Caki2 (cell line): Measurements from ENCODE around the gene FOXO3. TPM values are rescaled to one million over a fixed set of nuclear protein-coding genes. Genes with fewer than 3 reads are reported as not detected.
A peak's percentile ranks its signal among the peaks of the same experiment; 100 is the strongest.
"Not testable (repeated sequence)": the region's sequence is repeated elsewhere in the genome, so short reads cannot be mapped to it uniquely, and the experiment has no call there.

ENCODE experiments used
- DNase-seq: peaks from one replicate; pipeline ENCODE4 v3.0.0-alpha.2; 2015; ENCODE audit warnings: low read depth
- in situ Hi-C: cut with HindIII; loops from 2 replicates; pipeline ENCODE4 v1.10.0; 2016; ENCODE audit warnings: low sequenced_read_pairs, low pct_unique_long_range_greater_than_20kb, mixed read lengths
- total RNA-seq: library from RNA; depleted of rRNA; stranded (reverse); fragments of >200 nt; shearing (Covaris generic); gene quantifications from 2 replicates; pipeline ENCODE4 v1.2.3, GENCODE V29; 2014; ENCODE audit warnings: low replicate concordance; rRNA removed

Gene FOXO3
- 8.8 and 10.0 TPM in 2 replicates for total RNA-seq

DNA sequence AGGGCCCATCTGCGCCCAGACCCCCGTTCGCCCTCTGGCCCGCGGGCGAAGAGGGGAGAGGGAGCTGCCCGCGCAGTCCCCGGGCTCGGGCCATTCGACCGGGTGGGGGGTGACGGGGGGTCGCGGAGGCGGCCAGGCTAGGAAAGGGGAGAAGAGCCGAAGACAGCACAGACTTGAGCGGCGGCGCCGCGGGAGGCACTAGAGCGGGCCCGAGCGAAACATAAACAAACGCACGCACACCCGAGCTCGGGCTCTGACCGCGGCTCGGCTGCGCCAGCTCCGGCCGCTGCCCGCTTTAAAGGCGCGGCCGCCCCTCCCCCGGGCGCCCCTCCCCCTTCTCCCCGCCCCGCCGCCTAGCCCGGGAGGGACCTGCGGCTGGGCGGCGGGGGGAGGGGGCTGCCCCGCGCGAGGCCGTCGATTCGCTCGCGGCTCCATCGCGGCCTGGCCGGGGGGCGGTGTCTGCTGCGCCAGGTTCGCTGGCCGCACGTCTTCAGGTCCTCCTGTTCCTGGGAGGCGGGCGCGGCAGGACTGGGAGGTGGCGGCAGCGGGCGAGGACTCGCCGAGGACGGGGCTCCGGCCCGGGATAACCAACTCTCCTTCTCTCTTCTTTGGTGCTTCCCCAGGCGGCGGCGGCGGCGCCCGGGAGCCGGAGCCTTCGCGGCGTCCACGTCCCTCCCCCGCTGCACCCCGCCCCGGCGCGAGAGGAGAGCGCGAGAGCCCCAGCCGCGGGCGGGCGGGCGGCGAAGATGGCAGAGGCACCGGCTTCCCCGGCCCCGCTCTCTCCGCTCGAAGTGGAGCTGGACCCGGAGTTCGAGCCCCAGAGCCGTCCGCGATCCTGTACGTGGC, at the start of gene FOXO3:
TSS of gene FOXO3 (plus strand) at position 455 of the 846 bp plus-strand sequence. CDS start at position 747, 292 bp downstream.
- in situ Hi-C loops = no loop called here
- peak; percentile 85 for DNase-seq

DNA sequence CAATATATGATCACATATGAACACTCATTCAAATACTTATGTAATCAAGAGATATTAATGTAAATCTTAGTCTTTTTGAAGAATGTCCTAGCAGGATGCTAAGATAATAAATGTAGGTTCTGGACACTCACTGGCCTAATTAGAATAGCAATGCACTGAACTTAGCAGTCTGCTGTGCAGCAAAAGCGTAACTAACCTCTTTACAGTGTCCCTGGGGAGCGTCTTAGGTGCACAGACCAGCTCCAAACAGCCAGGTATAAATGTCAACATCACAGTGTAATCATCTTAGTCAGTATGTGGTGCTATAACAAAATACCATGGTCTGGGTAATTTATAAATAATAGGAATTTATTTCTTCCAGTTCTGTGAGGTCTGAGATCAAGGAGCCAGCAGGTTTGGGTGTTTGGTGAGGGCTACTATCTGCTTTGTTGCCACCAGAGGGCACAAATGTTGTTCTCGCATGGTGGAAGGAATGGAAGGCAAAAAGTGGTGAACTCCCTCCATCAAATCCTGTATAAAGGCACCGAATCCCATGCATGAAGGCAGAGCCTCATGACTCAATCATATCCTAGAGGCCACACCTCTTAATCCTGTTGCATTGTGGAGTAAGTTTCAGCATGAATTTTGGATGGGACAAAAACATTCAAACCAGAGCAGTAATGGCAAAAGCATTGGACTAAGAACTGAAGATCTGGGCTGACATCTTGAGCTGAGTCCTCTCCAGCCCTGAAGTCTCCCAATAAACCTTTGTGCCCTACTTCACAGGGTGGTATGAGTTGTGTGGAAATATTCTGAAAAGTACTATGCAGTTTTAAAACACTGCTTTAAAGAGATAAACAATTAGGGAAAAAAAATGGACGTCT, 41.8 kb upstream of the FOXO3 start:
- in situ Hi-C loops = no loop called here
- peak; percentile 15 for DNase-seq

DNA sequence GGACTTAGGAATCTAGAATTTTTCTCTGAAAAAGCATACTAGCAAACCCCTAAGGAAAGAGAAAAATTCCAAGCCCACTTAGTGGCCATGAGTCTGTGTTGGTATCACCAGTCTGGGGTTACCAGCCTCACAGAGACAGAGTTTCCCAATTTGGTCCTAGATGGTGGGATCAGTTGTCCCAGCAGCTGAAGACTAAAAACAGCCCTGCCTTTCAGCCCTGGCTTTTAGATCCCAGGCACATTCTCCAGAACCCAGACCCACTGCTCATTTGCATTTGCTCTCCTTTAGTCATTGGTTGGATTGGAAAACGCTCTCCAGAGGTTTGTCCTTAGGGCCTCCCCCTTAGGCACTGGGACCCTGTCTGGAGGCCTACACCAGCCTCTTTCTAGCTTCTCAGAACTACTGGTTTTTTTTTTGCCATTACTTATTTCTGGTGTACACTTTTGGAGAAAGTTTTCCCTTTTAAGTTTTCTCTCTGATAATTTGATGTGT, 39.1 kb upstream of the FOXO3 start:
- in situ Hi-C loops = no loop called here
- no peak for DNase-seq

DNA sequence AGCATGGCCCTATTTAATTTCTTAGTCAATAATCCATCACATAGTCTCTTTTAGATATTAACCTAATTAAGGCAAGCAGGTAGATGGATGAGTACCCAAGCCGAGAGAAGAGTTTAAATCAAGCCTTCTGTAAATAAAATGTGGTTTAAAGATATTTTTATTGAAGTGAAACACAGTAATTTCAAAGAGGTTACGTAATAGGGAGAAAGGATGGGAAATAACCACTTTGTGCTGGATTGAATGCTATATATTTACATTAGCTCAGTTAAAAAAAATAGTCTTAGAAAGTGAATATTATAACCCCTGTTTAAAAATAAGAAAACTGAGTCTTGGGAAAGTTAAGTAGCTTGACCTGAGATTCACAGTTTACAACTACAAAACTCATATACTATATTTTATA, 37.0 kb upstream of the FOXO3 start:
- in situ Hi-C loops = no loop called here
- no peak for DNase-seq

DNA sequence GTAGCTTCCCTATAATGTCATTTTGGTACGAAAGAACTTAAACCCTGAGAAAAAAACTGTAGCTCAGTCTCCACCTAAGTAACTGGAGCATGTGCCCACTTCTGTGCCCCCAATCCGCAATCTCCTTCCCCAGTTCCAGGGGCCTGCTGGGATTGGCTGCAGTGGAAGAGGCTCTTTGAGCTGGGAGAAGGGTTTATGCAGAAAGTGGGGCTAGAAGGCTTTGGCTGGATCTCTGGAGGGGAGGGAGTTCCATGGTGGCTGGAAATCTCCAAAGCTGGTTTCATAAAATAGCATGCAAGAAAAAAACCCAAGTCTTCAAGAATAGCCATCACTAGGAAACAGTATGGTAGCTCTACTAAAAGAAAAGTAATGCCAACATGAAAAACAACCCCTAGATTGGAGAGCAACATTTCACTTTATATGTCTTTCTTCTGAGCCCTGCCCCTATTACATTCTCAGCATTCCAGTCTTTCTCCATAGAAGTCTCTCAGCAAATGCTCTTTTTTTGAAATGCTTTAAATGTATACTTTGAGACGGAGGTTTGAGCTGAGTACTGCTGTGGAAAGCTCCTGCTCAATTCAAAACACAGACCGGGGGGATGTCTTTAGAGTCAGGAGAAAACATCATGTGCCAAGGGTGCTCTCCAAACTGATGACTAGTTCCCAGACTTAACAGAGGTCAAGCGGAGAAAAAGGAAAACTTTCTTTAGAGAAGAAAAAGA, 36.0 kb upstream of the FOXO3 start:
- no peak for DNase-seq
- in situ Hi-C loops = no loop called here

DNA sequence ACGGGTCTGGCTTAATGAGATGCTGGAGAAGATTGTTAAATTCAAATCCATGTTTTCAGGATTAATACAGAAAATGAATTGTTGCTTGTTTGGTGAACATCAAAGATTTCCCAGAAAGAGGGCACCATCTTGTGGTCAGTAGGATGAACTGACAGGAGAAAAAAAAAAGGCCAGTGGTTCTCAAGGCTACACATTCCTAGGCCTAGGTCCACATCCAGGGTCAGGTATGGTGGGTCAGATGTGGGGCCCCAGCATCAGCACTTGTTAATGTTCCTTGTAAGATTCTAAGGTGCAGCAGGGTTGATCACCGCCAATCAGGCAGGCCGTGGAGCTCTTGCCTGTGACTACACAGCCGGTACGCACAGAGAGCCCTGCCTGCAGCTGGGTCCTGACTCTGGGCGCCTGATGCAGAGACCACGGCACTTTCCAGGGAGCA, 34.0 kb upstream of the FOXO3 start:
- peak; percentile 25 for DNase-seq
- in situ Hi-C loops = no loop called here

DNA sequence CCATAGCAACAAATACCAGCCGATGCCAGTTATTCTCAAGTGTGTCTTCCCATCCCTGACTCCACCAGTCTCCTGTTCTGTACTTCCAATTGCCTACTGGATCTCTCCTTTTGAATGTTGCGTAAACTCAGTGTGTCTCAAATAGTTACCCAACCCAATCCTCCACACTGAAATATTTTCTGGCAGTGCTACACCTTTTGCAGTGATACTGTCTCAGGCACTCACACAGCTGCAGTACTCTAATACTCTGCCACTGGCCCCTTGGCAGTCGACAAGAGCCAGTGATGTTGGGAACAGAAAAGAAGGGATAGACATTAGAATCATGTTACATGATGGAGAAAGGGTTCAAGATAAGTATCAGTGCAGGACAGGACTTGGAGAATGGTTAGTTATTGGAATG, 31.8 kb upstream of the FOXO3 start:
- in situ Hi-C loops = no loop called here
- DNase-seq = no peak

DNA sequence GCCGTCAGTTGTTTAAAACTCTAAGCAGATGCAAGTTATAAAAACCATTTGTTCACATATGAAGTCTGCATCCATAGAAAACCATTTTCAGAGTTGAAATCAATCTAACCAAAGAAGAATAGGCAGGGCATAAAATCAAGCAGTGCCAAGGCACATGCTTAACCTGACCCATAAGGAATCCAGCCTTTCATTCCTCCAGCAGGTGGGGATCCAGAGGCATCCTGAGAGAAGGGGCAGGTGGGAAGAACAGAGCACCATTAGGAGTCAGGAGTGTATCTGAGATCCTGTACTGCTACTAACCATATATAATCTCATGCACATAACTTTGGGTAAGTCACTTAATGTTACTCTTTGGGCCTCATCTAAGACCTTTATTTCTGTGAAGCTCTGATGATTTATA, 29.4 kb upstream of the FOXO3 start:
- no peak for DNase-seq
- in situ Hi-C loops = no loop called here

DNA sequence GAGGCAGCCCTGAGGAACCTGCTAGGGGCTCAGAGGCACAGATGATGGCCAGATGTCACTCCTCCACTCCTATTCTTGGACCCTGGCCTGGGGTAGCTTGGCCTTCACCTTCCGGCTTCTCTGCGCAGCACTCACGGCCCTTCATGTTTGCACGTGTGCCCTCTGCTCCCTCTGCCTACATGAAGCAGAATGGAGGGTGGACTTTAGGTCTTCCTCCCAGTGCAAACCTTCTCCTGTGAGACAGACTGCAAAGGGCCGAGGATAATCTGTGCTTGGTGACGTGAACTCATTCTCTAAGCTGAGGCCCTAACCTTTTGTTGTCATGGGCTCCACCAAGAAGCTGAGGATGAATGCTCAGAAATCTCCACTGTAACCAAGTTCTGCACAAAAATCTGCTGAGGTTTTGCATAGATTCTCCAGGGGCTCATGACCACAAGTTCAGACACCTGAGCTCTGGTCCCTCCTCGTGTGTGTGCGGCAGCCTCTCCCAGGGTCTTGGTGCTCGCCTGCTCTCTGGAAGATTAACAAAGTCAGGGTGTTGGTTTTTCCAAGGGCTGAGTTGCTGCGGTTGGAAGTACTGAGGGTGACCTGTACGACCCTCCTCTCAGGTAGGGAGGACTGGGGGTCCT, 25.5 kb upstream of the FOXO3 start:
- DNase-seq = no peak
- in situ Hi-C loops = no loop called here

DNA sequence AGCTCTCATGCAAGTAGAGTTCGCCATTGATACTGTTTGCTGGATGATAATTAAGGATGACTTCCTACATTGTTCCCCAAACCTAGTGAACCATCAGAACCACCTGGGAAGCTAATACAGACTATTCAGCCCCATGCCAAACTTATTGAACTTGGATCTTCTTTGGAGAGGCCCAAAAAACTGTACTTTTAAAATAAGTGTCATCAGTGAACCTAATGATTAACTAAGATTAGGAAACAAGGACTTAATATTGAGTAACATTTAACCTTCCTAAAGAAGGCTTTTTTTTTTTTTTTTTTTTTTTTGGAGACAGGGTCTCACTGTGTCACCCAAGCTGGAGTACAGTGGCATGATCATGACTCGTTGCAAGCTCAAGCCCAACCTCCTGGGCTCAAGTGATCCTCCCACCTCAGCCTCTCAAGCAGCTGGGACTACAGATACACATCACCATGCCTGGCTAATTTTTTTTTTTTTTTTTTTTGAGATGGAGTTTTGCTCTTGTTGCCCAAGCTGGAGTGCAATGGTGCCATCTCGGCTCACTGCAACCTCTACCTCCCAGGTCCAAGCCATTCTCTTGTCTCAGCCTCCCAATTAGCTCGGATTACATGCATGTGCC, 24.7 kb upstream of the FOXO3 start:
- DNase-seq, in situ Hi-C loops: not testable (repeated sequence)

DNA sequence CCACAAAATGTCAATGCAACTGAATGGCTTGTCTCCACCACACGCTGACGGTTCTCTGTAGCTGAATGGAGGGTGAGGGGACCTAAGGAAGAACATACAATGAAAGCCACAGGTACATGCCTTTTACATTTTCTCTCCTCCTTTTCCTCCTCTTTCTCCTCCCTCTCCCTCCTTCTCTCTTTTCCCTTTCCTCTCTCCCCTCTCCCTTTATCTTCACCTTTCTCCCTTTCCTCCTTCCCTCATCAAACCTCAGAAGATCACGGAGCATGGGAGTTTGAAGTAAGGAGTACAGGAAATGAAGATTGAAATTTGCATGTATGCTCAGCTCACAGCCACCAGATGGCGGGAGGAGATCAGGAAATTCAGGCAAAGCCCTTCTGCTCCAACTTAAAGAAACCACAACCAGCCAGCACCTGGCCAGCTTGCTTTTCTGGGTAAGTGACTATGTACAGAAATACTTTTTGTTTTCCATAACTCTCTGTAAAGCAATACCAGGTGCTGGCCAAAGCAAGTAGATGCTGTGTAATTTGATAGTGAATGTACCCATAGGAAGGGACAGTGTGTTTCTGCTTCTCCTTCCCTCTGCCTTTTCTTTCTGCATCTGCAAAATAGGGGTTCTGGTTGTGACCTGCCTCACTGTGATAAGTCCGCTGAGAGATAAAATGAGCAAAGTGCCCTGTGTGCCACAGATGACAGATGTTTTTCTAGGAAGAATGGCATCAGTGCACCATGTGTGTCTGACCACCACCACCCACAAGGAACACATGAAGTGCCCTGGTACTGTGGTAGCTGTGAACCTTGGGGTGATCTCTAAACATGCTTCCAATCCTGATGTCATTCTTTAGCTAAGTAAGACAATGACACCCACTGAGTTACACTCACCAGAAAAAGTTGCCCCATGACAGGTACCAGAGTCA, 18.6 kb upstream of the FOXO3 start:
- peak; percentile 50 for DNase-seq
- in situ Hi-C loops = no loop called here

DNA sequence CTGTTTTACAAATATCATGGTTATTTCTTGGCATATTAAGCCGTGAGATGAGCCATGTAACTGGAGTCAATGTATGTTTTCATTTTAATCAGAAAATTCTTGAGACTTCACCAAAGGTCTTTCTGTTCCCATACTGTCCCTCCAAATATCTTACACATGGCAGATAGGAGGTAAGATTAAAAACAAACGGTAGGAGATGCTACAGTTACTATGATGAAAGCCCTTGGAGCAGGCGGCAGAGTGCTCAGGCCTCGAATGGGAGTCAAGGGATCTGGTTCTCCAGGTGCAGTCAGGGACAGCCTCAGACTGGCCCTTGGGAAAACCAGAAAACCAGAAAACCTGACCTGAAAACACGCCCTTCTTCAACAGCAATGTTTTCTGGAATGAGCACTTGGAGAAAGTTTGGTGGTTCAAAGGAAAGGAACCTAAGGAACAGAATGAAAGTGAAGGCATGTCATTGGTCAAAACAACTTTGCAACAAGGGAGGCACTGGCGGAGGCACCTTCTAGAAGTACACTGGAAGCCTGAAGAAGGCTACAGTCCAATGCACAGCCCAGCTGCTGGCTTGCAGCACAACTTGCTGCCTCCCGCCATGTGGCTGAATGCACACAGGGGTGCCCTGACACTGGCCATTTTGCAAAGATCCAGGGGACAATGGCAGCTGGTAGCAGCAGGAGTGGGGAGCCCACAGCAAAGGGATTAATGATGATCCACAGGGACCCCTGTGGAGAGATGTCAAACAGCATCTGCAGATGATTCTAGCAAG, 17.4 kb upstream of the FOXO3 start:
- no peak for DNase-seq
- in situ Hi-C loops = no loop called here

DNA sequence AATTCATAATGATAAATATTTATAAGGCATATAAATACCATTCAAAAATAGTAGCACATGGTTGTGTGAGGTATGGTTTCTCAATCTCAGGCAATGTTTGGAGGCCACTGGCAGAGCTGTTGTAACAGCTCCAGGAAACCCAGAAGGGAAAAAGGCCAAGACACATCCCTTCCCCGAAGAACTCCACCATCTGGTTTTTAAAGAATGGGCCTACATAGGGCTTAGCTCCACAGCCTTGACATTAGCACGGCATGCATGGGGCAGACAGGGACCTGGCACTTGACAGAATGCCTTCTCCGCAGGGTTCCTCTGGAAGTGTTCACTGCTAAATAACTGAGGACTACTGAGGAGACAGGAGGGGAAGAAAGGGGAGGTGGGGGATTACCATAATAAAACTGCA, 16.1 kb upstream of the FOXO3 start:
- DNase-seq = no peak
- in situ Hi-C loops = no loop called here

DNA sequence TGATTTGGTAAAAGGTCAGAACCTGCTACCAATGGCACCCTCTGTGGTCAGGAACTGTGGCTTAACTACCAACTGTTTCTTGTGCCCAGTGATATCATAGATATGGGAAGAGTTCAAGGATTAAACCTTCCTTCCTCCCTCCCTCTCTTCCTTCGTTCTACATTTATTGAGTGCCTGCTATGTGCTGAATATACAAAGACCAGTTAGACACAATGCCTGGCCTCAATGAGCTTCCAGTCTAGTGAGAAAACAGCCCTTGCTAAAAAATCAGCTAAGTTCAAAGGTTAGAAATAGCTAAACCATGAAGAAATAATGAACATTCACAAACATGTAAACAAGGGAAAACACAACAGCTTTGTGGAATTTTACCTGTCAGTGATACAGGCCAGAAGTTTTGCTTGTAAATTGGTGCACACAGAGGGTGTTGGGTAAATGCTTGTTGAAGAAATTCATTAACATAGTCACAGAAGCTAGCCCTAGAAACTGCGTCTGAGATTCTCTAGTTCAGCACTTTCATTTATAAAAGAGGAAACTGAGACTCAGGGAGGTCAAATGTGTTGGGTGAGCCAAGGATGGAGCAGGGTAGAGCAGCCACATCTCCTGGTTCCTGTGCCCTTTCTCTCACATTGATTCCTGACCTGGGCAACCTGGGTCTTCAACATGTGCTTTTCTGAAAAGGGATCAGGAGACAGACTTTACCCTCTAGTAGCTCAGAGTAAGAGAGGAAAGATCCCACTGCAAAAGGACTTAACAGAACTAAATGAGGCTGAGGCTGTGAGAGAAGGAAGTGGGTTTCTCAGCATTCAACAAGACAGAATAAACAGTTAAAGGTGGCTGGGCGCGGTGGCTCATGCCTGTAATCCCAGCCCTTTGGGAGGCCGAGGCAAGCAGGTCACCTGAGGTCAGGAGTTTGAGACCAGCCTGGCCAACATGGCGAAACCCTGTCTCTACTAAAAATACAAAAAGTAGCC, 14.4 kb upstream of the FOXO3 start:
- in situ Hi-C loops = no loop called here
- no peak for DNase-seq

DNA sequence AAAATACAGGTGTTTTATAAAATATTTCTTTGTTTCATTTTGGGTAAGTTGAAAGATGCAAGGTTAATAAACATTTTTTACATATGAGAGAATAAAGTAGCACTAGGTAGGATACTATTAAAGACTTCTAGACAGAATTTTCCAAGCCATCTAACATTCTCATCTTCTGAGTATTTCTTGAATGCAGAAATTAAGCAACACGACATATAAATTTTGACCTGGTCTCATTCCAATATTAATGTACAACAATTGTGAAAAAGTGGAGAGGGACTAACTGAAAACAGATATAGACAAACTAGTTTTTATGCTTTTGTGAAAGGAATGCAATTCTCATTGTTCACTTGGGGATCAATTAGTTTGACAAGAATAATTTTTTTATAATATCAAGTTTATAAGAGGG, 11.5 kb upstream of the FOXO3 start:
- in situ Hi-C loops = no loop called here
- no peak for DNase-seq
